ENCODE measurements around the gene NOTCH1.
A peak's percentile ranks its signal among the peaks of the same experiment; 100 is the strongest.

Gene NOTCH1

DNA sequence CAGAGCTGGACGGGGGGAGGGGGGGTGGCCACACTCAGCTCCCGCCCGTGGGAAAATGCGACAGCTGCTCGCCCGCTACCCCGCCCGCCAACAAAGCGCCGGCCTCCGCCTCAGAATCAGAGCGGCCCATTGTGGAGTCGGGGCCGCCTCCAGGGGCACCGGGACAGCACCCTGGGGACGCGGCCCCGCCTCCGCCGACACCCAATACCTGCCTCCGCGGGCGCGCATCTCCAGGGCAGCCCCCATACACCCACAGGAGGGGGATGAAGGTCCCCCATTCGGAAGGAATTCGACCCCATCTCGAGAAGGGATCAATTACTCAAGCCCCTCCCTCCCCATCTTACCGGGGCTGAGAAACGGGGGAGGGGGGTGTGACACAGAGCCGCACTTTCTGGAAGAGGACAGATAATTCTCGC, 1.3 kb downstream of the NOTCH1 start:
- TF ChIP-seq ZNF8 (CRISPR knock-in tag; IDR thresholded peaks at IDR 0.05): no peak
- no peak for TF ChIP-seq ZC3H10 (CRISPR knock-in tag; IDR thresholded peaks at IDR 0.05)
- peak; percentile 11; the same call in 2 of the 3 replicates for ATAC-seq

DNA sequence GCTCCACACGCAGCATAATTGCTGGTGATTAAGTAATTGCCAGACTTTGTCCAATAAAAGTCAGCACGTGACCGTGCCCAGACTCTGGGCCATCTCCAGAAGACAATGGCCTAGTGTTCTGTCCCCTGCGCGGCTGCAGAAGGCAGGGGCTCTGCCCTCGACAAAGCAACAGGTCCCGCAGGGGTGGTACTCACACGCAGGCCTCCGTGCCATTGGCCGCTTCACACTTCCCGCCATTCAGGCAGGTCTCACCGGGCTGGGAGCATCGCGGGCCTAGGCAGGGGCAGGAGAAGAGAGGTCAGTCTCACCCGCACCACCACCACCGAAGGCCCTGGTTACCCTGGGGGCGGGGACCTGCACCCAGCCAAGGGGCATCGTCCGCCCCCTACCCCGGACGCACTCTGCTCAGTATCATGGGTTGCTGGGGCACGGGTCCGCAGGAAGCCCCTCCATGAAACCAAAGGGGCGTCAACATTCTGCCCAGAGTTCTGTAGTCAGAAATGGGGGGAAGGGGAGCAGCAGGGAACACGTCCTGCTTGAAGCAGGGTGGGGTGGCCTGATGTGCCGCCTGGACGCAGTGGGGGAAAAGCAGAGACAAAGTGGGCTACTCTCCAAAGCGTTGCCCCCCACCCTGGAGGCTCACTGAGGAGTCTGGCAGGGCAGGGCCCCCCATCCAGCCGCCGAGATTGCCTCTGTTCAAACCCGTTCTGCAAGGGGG, 1.9 kb downstream of the NOTCH1 start:
- TF ChIP-seq ESRRG (CRISPR knock-in tag; IDR thresholded peaks at IDR 0.05) (no peak), TOX (CRISPR knock-in tag; IDR thresholded peaks at IDR 0.05; ENCODE audit: borderline replicate concordance) (no peak), GLIS3 (CRISPR knock-in tag; IDR thresholded peaks at IDR 0.05) (no peak), ARNTL (CRISPR knock-in tag; IDR thresholded peaks at IDR 0.05; ENCODE audit: borderline replicate concordance, low read depth) (no peak), RARB (CRISPR knock-in tag; IDR thresholded peaks at IDR 0.05) (no peak)
- TF ChIP-seq, protein P1, sequence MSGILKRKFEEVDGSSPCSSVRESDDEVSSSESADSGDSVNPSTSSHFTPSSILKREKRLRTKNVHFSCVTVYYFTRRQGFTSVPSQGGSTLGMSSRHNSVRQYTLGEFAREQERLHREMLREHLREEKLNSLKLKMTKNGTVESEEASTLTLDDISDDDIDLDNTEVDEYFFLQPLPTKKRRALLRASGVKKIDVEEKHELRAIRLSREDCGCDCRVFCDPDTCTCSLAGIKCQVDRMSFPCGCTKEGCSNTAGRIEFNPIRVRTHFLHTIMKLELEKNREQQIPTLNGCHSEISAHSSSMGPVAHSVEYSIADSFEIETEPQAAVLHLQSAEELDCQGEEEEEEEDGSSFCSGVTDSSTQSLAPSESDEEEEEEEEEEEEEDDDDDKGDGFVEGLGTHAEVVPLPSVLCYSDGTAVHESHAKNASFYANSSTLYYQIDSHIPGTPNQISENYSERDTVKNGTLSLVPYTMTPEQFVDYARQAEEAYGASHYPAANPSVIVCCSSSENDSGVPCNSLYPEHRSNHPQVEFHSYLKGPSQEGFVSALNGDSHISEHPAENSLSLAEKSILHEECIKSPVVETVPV (CRISPR knock-in tag; IDR thresholded peaks at IDR 0.05): no peak
- TF ChIP-seq, protein P2, sequence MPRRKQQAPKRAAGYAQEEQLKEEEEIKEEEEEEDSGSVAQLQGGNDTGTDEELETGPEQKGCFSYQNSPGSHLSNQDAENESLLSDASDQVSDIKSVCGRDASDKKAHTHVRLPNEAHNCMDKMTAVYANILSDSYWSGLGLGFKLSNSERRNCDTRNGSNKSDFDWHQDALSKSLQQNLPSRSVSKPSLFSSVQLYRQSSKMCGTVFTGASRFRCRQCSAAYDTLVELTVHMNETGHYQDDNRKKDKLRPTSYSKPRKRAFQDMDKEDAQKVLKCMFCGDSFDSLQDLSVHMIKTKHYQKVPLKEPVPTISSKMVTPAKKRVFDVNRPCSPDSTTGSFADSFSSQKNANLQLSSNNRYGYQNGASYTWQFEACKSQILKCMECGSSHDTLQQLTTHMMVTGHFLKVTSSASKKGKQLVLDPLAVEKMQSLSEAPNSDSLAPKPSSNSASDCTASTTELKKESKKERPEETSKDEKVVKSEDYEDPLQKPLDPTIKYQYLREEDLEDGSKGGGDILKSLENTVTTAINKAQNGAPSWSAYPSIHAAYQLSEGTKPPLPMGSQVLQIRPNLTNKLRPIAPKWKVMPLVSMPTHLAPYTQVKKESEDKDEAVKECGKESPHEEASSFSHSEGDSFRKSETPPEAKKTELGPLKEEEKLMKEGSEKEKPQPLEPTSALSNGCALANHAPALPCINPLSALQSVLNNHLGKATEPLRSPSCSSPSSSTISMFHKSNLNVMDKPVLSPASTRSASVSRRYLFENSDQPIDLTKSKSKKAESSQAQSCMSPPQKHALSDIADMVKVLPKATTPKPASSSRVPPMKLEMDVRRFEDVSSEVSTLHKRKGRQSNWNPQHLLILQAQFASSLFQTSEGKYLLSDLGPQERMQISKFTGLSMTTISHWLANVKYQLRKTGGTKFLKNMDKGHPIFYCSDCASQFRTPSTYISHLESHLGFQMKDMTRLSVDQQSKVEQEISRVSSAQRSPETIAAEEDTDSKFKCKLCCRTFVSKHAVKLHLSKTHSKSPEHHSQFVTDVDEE (CRISPR knock-in tag; IDR thresholded peaks at IDR 0.05): no peak
- TF ChIP-seq, protein P3, sequence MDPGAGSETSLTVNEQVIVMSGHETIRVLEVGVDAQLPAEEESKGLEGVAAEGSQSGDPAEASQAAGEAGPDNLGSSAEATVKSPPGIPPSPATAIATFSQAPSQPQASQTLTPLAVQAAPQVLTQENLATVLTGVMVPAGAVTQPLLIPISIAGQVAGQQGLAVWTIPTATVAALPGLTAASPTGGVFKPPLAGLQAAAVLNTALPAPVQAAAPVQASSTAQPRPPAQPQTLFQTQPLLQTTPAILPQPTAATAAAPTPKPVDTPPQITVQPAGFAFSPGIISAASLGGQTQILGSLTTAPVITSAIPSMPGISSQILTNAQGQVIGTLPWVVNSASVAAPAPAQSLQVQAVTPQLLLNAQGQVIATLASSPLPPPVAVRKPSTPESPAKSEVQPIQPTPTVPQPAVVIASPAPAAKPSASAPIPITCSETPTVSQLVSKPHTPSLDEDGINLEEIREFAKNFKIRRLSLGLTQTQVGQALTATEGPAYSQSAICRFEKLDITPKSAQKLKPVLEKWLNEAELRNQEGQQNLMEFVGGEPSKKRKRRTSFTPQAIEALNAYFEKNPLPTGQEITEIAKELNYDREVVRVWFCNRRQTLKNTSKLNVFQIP (CRISPR knock-in tag; IDR thresholded peaks at IDR 0.05; ENCODE audit: borderline replicate concordance, low read depth): no peak
- no peak for ATAC-seq

DNA sequence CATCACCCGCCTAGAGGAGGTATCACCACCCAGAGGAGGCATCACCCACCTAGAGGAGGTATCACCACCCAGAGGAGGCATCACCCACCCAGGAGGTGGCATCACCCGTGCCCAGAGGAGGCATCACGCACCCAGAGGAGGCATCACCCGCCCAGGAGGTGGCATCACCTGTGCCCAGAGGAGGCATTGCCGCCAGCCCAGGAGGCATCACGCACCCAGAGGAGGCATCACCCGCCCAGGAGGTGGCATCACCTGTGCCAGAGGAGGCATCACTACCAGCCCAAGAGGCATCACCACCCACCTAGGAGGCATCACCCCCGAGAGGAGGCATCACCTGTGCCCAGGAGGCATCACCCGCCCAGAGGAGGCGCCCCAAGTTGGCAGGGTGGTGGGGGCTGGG, 2.6 kb downstream of the NOTCH1 start:
- no peak for ATAC-seq
- TF ChIP-seq ZFP3 (CRISPR knock-in tag; IDR thresholded peaks at IDR 0.05) (no peak), ZNF8 (CRISPR knock-in tag; IDR thresholded peaks at IDR 0.05) (no peak), TCF4 (CRISPR knock-in tag; IDR thresholded peaks at IDR 0.05; ENCODE audit: borderline replicate concordance) (no peak), BACH2 (CRISPR knock-in tag; IDR thresholded peaks at IDR 0.05; ENCODE audit: borderline replicate concordance) (no peak)
- TF ChIP-seq, protein P4, sequence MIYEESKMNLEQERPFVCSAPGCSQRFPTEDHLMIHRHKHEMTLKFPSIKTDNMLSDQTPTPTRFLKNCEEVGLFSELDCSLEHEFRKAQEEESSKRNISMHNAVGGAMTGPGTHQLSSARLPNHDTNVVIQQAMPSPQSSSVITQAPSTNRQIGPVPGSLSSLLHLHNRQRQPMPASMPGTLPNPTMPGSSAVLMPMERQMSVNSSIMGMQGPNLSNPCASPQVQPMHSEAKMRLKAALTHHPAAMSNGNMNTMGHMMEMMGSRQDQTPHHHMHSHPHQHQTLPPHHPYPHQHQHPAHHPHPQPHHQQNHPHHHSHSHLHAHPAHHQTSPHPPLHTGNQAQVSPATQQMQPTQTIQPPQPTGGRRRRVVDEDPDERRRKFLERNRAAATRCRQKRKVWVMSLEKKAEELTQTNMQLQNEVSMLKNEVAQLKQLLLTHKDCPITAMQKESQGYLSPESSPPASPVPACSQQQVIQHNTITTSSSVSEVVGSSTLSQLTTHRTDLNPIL (CRISPR knock-in tag; IDR thresholded peaks at IDR 0.05; ENCODE audit: low read depth): no peak

DNA sequence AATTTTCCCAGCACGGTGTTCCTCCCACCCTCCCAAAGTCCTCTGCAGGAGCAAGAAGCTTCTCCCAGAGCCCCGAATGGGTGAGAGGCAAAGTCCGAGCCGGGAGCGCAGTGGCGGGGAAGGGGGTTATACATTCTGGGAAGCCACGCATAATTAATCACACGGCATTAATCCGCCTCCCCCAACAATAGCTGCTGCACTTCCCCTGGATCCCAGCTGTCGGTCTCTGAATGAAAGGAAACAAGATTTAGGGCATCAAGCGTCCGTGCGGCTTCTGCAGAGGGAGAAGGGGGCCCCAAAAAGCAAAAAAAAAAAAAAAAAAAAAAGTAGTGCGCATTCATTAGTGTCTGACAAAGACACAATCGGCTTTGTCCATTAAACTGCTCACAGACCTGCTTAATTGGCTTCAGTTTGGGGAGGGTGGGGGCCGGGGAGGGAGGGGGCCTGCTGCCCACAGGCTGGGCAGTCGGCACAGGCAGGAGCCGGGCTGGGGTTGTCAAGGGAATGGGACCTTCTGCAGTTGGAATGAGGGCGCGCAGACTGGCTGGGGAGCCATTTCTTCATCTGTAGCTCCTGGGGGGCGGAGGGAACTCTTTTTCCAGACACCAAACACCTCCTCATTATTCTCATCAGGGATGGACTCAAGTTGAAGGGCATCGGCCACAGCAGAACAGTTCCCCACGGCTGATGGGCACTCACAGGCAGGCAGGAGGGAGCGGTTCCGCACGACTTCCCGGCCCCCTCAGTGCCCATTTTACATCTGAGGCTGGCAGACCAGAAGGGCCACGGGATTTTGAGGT, 3.4 kb downstream of the NOTCH1 start:
- no peak for ATAC-seq
- TF ChIP-seq OSR1 (CRISPR knock-in tag; IDR thresholded peaks at IDR 0.05) (no peak), CSDC2 (CRISPR knock-in tag; IDR thresholded peaks at IDR 0.05) (no peak), ZFP30 (CRISPR knock-in tag; IDR thresholded peaks at IDR 0.05) (no peak), TCF4 (CRISPR knock-in tag; IDR thresholded peaks at IDR 0.05; ENCODE audit: borderline replicate concordance) (no peak), RARB (CRISPR knock-in tag; IDR thresholded peaks at IDR 0.05) (no peak), PPARA (CRISPR knock-in tag; IDR thresholded peaks at IDR 0.05; ENCODE audit: borderline replicate concordance) (no peak), ZNF8 (CRISPR knock-in tag; IDR thresholded peaks at IDR 0.05) (no peak), TOX (CRISPR knock-in tag; IDR thresholded peaks at IDR 0.05; ENCODE audit: borderline replicate concordance) (no peak), ZC3H10 (CRISPR knock-in tag; IDR thresholded peaks at IDR 0.05) (no peak), BACH2 (CRISPR knock-in tag; IDR thresholded peaks at IDR 0.05; ENCODE audit: borderline replicate concordance) (no peak), ZNF565 (CRISPR knock-in tag; conservative IDR thresholded peaks at IDR 0.05; ENCODE audit: low read depth) (no peak), ZFP3 (CRISPR knock-in tag; IDR thresholded peaks at IDR 0.05) (no peak), ISL1 (CRISPR knock-in tag; IDR thresholded peaks at IDR 0.05) (no peak)
- TF ChIP-seq, protein P1 (CRISPR knock-in tag; IDR thresholded peaks at IDR 0.05): no peak
- TF ChIP-seq, protein P2 (CRISPR knock-in tag; IDR thresholded peaks at IDR 0.05): no peak
- TF ChIP-seq, protein P4 (CRISPR knock-in tag; IDR thresholded peaks at IDR 0.05; ENCODE audit: low read depth): no peak

Measured in SK-N-SH treated with all-trans-retinoic acid at 6 μM for 48 hours (cell line).